ENCODE measurements around the gene PYGL.
"Not testable (repeated sequence)": the region's sequence is repeated elsewhere in the genome, so short reads cannot be mapped to it uniquely, and the experiment has no call there.

The PYGL gene

DNA sequence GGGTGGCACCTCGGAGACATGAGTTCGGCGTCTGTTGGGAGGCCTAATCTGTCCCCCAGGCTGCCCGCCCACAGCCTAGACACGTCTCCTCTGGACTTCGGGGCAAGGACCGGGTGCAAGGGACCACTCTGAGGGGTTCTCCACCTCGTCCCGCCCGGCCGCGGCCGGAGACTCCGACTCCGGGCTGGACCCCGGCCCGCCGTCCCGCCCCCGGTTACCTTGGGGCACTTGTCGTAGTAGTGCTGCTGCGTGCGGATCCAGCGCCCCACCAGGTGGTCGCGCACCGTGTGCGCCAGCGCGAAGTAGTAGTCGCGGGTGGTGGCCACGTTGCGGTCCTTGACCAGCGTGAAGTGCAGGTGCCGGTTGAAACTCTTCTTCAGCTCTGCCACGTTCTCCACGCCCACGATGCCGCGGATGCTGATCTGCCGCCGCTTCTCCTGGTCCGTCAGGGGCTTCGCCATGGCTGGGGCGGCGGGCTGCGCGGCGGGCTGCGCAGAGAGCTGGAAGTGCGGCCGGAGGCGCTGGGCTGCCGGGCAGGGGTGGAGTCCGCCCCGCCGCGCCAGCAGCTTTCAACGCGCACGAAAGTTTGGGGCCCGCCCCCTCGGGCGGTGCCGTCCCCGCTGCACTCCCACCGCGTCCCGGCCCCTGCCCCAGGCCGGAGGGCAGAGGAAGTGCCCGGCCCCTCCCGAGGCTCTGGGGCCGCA lies at the start of gene PYGL:
TSS of gene PYGL (minus strand) at position 541 of the 704 bp plus-strand sequence. CDS start at position 461, 80 bp downstream.
- no peak for DNase-seq (ENCODE audit: low read depth)

GRCh38 chr14:50985859-50986331 lies 41.6 kb upstream of the PYGL start:
- no peak for DNase-seq (ENCODE audit: low read depth)

- DNase-seq (ENCODE audit: low read depth): no peak
Measured at GRCh38 chr14:50985124-50985858, 41.0 kb upstream of the PYGL start.

GRCh38 chr14:50984036-50984710 lies 39.9 kb upstream of the PYGL start:
- DNase-seq (ENCODE audit: low read depth): no peak

DNA sequence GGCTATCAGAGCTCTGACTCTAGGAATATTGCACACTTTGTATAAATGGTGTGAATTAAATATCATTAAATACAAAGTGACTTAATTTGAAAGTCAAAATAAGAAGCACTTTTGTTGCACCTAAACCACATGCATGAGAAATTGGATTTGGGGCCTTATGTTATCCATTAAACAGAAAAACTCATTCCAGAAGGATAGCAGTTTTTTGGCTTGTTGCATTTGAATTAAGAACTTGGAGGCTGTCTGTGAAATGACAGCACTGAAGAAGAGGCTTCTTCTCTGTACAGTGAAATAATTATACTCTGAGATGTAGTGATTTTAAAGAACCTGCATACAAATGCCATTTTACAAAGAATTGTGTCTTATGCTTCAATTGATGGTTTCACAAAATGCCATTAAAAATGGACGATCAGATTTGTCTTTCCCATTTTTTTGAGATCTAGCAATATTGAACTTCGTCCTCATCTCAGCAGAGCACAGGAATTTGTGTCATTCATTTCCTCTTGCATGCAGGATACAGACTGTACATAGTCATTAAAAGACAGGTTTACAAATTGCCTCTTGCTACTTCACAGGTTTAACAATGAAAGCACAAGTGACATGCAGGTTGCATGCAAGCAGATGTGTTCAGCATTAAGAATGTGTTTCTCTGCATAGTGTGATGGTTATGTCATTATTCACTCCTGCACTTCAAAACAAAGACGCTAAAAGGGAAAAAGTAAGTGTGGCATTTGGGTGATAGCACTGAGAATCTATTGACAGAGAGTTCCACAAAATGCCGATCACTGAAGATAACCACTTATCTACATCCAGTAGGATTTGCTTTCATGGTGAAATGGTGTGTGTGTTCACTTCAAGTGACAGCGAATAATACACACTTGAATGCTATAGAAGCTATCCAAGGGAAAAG lies 35.9 kb upstream of the PYGL start:
- DNase-seq (ENCODE audit: low read depth): no peak

DNA sequence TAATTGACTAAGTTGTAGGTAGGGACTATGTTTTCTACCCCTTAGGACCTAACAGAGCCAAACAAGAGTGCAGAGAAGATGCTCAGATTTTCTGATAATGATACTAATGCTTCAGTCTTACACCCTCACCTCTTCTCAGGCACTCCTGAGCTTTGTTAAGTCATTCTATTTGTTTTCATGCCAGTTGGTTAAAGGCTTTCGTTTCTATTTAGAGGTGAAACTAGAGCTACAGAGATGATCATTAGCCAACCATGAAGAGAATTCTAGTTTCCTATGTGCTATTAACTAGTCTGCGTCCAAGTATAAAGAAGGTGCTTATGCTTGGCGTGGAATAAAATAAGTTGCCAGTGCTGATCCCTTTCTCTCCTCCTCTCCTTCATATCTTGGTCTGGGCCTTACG lies 34.6 kb upstream of the PYGL start:
- DNase-seq (ENCODE audit: low read depth): no peak

- no peak for DNase-seq (ENCODE audit: low read depth)
Measured at GRCh38 chr14:50978529-50978871, 34.2 kb upstream of the PYGL start.

GRCh38 chr14:50977863-50978528 lies 33.7 kb upstream of the PYGL start:
- no peak for DNase-seq (ENCODE audit: low read depth)

DNA sequence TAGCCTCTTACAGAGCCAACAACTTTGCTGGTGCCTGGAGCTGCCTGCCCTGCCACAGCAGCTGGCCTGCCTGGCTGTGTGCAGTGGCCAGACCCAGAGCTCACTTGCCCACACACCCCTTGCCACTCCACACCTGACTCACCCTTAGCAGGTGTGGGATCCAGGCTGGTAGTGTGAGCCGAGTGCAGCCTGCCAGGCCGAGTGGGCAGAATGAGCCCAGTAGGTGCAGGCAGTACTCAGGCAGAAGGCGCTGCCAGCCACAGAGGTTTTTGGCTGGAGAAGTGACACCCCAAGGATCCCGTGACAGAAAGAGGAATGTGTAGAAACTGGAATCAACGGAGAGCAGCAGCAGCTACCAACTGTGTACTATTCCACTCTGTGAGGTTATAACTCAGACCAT lies 29.8 kb upstream of the PYGL start:
- DNase-seq (ENCODE audit: low read depth): no peak

DNA sequence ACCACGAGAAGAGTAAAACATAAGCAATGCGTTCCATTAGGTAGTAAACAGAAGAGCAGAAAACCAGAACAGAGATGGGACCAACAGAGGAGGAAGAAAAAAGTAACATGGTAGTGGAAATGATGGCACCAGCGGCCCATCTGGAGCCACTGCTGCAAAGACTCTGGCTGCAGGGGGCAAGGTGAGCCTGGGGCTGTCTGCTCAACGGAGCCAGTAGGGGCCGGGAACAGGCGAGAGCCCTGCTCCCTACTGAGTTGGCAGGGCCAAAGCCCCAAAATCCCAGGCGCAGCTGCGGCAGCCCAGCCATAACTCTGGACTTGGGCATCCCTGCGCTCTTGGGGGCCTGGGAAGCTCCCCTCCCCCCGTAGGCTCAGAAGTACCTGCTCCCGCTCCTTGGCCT lies 28.5 kb upstream of the PYGL start:
- no peak for DNase-seq (ENCODE audit: low read depth)

GRCh38 chr14:50970886-50971781 lies 26.9 kb upstream of the PYGL start:
- DNase-seq (ENCODE audit: low read depth): no peak

DNA sequence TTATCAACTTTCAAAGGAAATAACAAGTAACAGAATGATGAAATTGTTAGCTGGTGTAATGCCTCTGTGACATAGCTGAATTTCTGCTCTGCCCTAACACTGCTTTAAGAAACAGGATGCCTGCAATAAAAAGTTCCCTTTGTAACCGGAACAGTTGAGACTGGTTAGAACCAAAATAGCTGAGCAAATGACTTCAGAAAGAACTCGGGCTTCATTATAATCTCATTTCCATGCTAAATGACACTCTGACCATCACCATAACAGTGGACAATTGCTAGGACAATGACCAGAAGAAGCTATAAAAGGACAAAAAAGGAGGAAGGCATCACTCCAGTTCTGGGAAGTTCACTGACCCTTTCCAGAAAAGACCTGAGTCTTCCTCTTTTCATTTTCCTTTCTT lies 23.5 kb upstream of the PYGL start:
- DNase-seq (ENCODE audit: low read depth): no peak

DNA sequence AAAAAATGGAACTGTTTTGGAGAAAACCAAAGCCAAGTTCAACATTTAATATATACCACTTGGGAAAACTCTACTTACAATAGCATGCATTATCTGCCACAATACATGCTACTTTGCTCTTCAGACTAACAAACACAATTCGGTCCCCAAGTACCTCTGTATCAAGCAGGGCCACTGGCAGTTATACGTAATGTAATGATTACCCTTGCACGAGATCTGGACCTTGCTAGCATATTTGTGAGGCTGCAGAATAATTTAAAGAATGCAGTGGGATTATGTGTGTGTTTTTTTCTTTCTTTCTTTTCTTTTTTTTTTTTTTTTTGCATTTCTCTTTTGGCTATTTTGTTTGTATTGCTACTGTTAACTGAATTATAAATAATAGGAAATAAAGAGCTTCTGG lies 22.8 kb upstream of the PYGL start:
- no peak for DNase-seq (ENCODE audit: low read depth)

GRCh38 chr14:50964683-50965390 lies 20.6 kb upstream of the PYGL start:
- no peak for DNase-seq (ENCODE audit: low read depth)

- DNase-seq (ENCODE audit: low read depth): no peak
Measured at GRCh38 chr14:50963919-50964318, 19.6 kb upstream of the PYGL start.

DNA sequence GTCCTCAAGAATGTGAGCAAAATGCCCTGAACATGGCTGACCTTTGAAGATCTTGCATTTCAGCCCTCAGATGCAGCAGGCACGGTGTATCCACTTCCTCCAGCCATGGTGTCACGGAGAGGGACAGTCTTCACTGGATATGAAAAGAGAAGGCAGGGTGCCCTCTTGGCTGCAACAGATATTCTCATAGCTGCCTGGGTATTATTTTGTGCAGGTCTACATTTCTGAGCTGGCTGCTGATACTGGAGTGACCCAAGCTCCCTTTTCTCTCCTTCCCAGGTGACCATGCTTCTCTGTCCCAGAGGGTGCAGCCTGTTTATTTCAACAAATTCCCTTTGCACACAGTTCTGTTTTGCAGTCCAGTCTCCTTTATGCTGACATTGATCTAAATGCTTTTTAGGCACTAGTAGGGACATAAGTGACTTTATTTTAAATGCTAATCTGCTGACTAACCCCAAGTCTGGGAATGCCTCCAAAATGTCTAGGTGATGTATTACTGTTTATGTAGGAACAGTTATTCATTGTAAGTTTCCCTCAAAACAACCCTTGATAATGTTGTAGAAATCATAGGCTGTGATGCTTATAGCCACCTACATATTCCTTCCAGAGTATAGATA lies 17.4 kb upstream of the PYGL start:
- DNase-seq (ENCODE audit: low read depth): no peak

DNA sequence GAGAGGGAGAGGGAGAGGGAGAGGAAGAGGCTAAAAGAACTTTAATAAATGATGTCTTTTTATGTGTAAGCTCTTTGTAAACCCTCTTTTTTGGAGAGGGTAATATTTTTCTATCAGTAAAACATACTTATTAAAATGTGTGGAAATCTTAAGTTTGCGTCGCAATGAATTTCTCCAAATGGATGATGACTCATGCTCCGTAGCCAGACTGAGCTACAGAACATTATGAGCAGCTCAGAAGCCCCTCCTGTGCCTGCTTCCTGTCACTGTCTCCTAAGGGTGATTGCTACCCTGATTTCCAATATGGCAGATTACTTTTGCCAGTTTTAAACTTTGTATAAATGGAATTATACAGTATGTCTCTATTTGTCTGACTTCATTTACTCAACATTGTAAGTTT lies 13.0 kb upstream of the PYGL start:
- no peak for DNase-seq (ENCODE audit: low read depth)

DNA sequence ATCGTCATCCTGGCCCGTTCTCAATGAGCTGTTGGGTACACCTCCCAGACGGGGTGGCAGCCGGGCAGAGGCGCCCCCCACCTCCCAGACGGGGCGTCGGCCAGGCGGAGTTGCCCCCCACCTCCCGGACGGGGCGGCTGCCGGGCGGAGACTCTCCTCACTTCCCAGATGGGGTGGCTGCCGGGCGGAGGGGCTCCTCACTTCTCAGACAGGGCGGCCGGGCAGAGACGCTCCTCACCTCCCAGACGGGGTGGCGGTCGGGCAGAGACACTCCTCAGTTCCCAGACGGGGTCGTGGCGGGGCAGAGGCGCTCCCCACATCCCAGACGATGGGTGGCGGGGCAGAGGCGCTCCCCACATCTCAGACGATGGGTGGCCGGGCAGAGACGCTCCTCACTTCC lies 12.1 kb upstream of the PYGL start:
- not testable (repeated sequence) for DNase-seq (ENCODE audit: low read depth)

GRCh38 chr14:50955373-50956043 lies 11.2 kb upstream of the PYGL start:
- no peak for DNase-seq (ENCODE audit: low read depth)

All from stimulated activated CD8-positive, alpha-beta memory T cell treated with anti-CD3 and anti-CD28 coated beads, Interleukin-12 subunit alpha, Interleukin-12 subunit beta, amount 100 ng/mL, for 4 hours (primary cell).